SIG-M5 treated with dmso at 0.1 percent for 504 hours (cell line): Measurements from ENCODE around the gene CARNS1.
"Not testable (repeated sequence)": the region's sequence is repeated elsewhere in the genome, so short reads cannot be mapped to it uniquely, and the experiment has no call there.

ENCODE experiments used
- DNase-seq: peaks from one replicate; lab custom pipeline; 2025; ENCODE audit not compliant: unreplicated experiment; lab: John Stamatoyannopoulos, UW

CARNS1 gene

DNA sequence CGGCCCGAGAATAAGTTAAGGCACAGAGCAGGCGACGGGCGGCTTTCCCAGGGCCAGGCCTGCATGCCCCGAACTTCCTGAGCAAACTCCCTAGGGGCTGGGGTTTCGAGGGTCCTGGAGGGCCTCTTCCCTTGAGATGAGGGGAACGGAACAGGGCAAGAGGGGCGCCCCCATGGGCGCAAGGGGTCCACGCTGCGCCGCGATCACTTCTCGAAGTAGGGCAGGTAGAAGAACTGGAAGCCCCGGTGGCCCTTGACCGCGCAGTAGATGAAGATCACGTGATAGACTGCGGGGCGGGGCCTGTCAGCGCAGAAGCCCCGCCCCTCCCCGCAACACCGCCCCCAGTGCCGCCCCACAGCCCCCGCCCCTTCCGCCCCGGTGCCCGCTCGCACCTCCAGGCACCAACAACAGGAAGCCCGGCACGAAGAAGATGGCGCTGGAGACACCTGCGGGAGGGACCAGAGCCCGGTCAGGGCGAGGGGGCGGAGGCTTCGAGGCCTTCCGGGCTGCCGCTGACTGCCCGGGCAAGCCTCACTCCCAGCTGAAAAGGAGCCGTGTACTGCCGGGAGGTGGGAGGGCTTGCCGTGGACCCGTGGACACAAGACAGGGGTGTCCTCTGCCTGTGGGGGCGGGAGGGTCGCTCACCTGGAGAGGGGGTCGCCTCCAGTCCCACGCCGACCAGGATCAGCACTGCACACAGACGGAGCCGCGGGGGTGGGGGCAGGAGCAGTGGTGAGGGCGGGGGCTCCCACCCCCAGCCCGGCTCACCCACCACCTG, 49.1 kb downstream of the CARNS1 start:
- peak; percentile 90 for DNase-seq

DNA sequence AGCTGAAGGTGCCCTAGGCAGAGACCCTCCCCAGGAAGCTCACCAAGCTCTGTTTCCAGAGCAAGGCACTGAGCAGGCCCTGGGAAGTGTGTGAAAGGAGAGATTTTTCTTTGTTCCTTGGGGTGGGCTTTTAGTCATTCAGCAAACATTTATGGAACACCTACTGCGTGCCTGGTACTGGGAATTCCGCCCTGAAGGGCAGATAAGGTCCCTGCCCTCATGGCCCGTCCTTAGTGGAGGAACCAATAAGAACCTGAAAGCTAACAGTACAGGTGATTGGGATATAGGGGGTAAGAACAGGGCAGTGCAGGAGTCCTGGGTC, 49.7 kb downstream of the CARNS1 start:
- no peak for DNase-seq

DNA sequence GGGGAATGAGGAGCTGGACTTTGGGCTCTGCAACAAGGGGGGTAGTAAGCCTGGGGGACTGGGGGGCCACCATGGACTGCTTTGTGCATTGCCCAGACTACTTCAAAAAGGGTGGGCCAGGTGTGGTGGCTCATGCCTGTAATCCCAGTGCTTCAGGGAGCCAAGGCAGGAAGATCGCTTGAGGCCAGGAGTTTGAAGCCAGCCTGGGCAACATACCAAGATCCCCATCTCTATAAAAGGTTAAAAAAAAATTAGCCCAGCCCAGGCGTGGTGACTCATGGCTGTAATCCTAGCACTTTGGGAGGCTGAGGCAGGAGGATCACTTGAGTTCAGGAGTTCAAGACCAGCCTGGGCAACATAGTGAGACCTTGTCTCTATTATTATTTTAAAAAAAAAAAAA, 50.1 kb downstream of the CARNS1 start:
- DNase-seq, result not testable (repeated sequence)

DNA sequence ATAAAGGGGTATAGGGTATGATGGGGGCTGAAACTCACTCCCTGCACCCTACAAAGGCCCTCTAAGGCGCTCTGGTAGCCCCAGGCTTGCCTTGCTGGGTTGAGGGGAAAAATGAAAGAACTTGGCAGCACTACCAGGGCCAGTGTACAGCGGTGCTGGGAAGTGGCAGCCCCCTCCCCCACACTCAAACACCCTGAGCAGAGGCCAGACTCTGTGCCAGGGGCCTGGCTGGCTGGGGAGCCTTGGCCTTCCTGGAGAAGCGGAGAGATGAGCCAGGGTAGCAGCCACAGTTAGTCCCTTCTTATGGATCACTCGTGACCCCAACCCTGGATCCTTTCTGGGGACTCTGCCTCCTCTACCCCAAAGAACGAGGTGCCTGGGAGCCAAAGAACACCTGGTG, 50.9 kb downstream of the CARNS1 start:
- no peak for DNase-seq

DNA sequence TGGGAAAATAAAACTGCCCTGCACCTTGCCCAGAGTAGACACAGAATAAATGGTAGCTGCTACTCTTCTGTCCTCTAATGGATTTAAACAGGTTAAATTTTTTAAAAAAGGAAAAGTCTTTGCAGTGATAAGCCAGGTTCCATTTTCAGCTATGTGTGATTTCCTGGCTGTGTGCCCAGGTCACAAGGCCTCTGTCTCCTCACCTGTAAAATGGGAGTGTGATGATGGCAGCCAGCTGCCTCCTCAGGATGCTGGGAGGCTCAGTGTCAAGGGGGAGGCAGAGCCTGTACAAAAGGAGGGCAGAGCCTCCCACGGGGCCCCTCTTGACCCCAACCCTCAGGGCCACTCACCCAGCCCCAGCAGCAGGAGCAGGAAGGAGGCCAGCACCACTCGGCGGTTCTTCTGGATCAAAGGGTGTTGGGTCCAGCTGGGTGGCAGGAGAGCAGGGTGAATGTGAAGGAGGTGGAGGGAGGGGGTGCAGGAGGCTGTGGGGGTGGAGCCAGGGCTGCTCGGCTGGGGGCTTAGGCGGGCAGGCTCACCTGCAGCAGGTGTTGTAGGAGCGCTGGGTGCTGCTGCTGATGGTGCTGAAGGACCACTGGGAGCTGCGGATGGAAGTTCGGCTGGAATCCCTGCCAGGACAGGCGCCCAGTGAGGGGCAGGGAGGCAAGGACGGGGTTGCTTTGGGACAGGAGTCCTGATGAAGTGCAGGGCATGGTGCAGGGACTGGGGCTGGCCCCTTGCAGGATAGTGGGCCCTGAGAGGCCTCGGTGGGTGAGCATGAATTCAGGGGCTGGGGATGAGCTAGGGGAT, 51.7 kb downstream of the CARNS1 start:
- DNase-seq, result no peak

DNA sequence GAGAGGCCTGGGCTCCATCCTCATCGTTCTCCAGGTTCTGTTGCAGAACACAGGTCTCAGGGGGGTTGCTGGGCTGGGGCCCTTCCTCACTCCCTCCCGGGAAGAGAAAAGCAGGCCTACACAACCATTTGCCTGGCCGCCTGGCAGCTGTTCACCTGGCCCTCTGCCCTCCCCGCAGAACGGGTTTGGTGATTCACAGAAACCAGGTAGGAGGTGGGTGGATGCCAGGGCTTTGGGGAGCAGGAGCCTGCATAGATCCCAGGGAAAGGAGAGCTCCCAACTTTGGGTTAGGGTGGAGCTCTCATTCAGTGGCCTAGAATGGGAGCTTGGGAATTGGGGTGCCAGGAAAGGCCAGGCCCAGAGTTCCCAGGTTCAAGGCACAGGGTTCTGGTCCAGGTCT, 52.6 kb downstream of the CARNS1 start:
- peak; percentile 17 for DNase-seq

DNA sequence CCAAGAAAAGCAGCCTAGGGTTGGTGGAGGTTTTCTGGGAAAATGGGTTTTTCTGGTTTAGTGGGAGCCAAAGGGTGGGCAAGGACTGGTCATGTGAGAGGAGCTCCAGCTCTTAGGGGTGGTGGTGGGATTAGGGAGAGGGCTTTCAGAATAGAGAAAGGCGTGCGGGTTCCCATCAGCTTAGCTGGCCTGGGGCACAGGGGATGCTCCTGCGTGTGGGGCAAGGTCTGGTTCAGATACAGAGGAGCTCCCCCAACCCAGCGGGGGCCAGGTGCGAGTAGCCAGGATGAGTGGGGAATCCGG, 52.9 kb downstream of the CARNS1 start:
- no peak for DNase-seq

DNA sequence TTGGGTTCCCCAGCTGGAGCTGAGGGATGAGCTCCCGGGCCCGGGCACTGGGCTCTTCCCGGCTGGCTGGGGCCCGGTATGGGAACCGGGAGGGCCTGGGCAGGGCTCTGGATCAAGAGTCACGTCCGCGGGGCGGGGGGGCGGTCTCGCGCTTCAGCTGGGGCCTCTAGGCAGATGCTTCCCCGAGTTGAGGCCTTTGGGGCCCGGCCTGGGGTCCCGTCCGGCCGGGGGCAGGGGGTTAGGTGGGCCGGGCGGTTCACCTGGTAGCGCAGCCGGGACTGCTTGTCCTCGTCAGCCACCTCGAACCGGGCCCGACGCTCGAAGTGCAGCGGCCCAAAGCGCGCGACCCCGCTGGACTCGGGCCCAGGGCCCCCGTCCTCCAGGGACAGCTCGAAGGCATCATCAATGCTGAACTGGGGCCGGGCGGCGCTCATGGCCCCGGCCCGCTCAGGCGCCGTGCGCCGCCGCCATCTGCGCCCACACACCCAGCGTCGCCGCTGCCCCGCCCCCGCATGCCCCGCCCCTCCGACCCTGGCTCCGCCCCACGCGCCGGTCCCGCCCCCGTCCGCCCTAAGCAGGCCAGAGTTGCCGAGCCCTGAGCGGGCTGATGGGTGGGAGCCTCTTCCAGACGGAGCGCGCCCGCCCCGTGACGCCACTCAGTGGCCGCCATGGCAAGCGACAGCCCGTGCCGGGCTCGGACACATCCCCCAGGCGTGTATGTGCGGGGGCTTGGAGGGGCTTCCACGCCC, 53.5 kb downstream of the CARNS1 start, which contains the start of gene TMEM134:
TSS of gene TMEM134 (minus strand) at position 493 of the 749 bp plus-strand sequence. CDS start at position 434, 59 bp downstream.
- peak; percentile 83 for DNase-seq

DNA sequence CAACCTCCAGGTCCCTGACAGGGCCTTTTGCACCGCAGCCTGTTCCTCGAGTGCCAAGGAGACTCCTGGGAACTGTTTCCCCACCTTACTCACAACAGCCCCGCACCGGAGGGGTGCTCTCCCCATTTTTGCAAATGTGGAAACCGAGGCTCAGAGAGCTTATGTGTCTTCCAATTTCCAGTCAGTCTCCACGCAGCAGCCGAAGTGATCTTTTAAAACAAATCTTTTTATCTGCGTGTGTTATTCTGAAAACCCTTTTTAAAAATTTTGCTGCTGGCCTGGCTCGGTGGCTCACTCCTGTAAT, 54.0 kb downstream of the CARNS1 start:
- no peak for DNase-seq

DNA sequence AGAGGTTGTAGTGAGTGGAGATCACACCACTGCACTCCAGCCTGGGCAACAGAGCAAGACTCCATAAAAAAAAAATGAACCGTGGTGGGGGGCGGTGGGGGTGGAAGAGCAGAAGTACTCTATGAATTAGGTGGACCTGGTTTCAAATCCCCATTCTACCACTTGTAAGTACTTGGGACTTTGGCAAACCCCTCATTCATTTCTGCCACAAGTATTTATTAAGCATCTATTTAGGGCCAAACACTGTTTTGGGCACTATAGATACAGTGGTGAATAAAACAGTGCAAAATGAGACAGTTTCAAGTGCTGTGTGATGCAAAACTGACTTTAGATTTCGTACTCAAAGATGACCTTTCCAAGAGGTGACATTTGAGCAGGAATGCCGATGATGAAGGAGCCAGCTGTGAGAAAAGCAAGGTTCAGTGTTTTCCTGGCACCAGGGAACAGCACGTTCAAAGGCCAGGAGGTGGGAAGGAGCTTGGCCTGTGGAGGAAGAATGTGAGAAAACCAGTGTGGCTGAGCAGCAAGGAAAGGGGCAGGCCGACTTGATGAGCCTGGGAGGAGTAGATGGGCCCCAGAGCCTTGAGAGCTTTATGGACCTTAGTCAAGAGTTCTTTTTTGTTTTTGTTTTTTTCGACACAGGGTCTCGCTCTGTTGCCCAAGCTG, 55.0 kb downstream of the CARNS1 start:
- DNase-seq, result no peak

DNA sequence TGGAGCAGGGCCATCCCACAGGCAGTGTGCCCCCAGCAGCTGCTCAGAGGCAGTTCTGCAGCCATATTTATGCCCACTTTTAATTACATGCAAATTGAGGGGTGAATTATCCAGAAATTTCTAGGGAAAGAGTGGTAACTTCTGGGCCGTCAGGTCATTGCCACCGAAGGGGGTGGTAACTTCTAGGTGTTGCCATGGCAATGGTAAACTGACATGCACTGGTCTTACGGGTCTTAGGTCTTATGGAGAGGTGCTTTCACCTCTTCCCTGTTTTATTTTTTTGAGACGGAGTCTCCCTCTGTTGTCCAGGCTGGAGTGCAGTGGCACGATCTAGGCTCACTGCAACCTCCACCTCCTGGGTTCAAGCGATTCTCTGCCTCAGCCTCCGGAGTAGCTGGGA, 57.4 kb downstream of the CARNS1 start:
- no peak for DNase-seq
